ENCODE data around the gene EIF3B.

DNA sequence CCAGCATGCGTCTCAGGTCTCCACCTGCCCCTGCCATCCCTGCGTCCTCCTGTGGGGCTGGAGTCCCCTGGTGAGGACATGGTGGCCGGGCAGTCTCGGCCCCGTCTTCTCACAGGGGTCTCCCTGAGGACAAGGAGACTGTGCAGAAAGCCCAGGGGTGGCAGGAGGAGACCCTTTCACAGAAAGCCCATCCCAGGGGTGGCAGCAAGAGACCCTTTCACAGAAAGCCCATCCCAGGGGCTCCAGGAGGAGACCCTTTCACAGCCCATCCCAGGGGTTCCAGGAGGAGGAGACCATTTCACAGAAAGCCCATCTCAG, 34.0 kb downstream of the EIF3B start:
- TF ChIP-seq EP300 (IDR thresholded peaks at IDR 0.05) = no peak
- TF ChIP-seq, protein P1, sequence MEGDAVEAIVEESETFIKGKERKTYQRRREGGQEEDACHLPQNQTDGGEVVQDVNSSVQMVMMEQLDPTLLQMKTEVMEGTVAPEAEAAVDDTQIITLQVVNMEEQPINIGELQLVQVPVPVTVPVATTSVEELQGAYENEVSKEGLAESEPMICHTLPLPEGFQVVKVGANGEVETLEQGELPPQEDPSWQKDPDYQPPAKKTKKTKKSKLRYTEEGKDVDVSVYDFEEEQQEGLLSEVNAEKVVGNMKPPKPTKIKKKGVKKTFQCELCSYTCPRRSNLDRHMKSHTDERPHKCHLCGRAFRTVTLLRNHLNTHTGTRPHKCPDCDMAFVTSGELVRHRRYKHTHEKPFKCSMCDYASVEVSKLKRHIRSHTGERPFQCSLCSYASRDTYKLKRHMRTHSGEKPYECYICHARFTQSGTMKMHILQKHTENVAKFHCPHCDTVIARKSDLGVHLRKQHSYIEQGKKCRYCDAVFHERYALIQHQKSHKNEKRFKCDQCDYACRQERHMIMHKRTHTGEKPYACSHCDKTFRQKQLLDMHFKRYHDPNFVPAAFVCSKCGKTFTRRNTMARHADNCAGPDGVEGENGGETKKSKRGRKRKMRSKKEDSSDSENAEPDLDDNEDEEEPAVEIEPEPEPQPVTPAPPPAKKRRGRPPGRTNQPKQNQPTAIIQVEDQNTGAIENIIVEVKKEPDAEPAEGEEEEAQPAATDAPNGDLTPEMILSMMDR (IDR thresholded peaks at IDR 0.05) = no peak
